HFF-Myc (cell line): ENCODE results near the gene BAG5.

Experiments used
- DNase-seq: peaks from one replicate; pipeline ENCODE4 v3.0.0-alpha.2; 2011; ENCODE audit warnings: low read depth; ENCODE audit errors: extremely low read depth
- H3K4me3 ChIP-seq: replicated peaks from 2 replicates; pipeline ENCODE4 v1.5.1; 2011; ENCODE audit warnings: low read depth, mild to moderate bottlenecking, control low read depth, low read length
- CTCF ChIP-seq: IDR thresholded peaks from 2 replicates; pipeline ENCODE4 v1.5.1; 2012; ENCODE audit warnings: mild to moderate bottlenecking, low read depth, low read length, control low read depth; ENCODE audit errors: missing control alignments

The BAG5 gene

DNA sequence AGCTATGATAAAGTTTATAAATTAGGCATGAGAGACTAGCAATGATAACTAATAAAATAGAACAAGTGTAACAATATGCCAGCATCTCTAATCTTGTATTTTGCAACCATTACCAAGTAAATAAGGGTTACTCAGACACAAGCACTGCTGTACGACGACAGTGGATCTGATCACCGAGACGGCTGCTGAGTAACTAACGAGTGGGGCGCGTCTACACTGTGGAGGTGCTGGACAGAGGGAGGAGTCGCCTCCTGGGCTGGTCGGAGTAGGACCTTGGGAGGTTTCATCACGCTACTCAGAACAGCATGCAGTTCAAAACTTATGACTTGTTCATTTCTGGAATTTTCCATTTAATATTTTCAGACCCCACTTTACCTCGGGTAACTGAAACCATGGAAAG lies 18.7 kb upstream of the BAG5 start:
- no peak overlapping the region for H3K4me3 ChIP-seq
- TF ChIP-seq CTCF, result no peak
- DNase-seq, result no peak

DNA sequence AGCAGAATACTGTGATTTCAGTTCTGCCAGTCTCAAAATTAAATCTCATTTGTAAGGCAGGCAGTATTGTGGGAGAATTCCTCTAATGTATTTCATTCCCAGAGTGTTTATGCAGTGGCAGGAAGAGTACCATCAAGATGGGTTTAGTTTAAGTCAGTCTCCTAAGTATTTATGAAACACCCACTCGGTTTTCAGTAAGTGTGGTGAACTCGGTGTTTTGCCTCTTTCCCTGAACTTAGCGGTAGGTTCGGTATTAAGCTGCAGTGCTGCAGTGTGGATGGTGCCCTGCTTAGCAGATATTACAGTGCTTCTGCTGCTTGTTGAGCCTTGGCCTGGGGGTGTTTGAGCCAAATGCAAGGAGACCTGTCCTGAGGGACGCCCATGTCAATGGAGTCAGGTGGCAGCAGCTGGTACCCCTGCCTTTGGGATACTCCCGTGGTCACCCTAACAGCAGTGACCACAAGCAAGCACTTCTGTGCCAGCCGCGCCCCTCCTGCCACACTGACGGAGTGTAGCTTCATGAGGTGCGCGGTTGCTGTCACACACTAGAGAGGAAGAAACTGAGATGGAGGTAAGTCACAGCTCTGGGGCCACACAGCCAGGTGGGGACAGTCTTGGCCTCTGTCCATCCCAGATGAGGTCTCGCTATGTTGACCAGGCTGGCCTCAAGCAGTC lies 16.1 kb upstream of the BAG5 start:
- TF ChIP-seq CTCF, result no peak
- H3K4me3 ChIP-seq, result no peak overlapping the region
- no peak for DNase-seq

- H3K4me3 ChIP-seq, result no peak overlapping the region
- TF ChIP-seq CTCF, result no peak
- peak; percentile 85 for DNase-seq
These were observed 14.0 kb upstream of the BAG5 start for GRCh38 chr14:103576371-103577024.

- no peak for DNase-seq
- no peak for TF ChIP-seq CTCF
- H3K4me3 ChIP-seq, result no peak overlapping the region
These were observed 12.3 kb upstream of the BAG5 start for GRCh38 chr14:103574707-103575285.

- no peak overlapping the region for H3K4me3 ChIP-seq
- DNase-seq, result no peak
- TF ChIP-seq CTCF, result no peak
These were observed 11.6 kb upstream of the BAG5 start for GRCh38 chr14:103574104-103574503.

DNA sequence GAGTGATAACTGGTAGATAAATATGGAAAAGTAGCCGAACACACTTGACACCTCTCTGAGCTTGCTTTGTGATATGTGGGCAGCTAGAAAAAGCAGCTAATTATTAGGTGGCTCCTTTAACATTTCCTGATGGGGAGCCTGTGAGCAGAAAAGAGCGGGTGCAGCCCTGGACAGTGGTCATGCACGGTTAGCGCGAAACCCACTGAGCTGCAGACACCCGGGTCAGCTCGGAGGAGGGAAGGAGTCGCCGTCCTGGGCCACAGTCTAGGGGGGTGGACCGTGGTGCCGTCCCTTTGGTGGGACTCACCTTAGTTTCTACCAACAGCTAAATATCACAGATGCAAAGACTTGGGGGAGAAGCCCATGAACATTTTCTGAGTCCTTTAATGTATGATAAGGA lies 7.0 kb upstream of the BAG5 start:
- no peak for TF ChIP-seq CTCF
- H3K4me3 ChIP-seq, result no peak overlapping the region
- DNase-seq, result no peak
